Measurements from ENCODE around the gene YES1. TPM values are rescaled to one million over a fixed set of nuclear protein-coding genes. Genes with fewer than 3 reads are reported as not detected.
"Not testable (repeated sequence)": the region's sequence is repeated elsewhere in the genome, so short reads cannot be mapped to it uniquely, and the experiment has no call there.

Gene YES1
- polyA plus RNA-seq, 1 experiment, result 11.3 TPM

- CTCF ChIA-PET, result interaction anchor here (1.2 kb wide), 1 partner anchor 55 kb away, joined by 3 read pairs; no protein-coding TSS in a partner anchor
- no peak for TF ChIP-seq CTCF (IDR thresholded peaks at IDR 0.05; ENCODE audit: insufficient read depth, low read depth, low read length)
- POLR2A ChIA-PET, result no interaction called here
These were observed 27.4 kb downstream of the YES1 start for GRCh38 chr18:784470-785172.

GRCh38 chr18:778194-778927, 33.7 kb downstream of the YES1 start:
- Histone ChIP-seq H3K27me3 (ENCODE audit: control insufficient read depth, insufficient read depth, low read length) (no peaks in the 10 kb centered on the region), H3K4me3 (ENCODE audit: low read depth, low read length) (no peak overlapping the region), H3K36me3 (ENCODE audit: control insufficient read depth, insufficient read depth, low read length) (no peaks in the 10 kb centered on the region)
- no peak for DNase-seq (ENCODE audit: low read depth)
- ChIA-PET POLR2A (no interaction called here), CTCF (interaction anchor here (0.6 to 0.8 kb wide), 2 partner anchors 154 to 214 kb away, joined by 3 read pairs; no protein-coding TSS in a partner anchor)
- no peak for TF ChIP-seq CTCF (IDR thresholded peaks at IDR 0.05; ENCODE audit: insufficient read depth, low read depth, low read length)

More at GRCh38 chr18:784470-785172, 27.4 kb downstream of the YES1 start:
- Histone ChIP-seq H3K4me3 (ENCODE audit: low read depth, low read length) (no peak overlapping the region), H3K36me3 (ENCODE audit: control insufficient read depth, insufficient read depth, low read length) (no peaks in the 10 kb centered on the region), H3K27me3 (ENCODE audit: control insufficient read depth, insufficient read depth, low read length) (no peaks in the 10 kb centered on the region)
- DNase-seq (ENCODE audit: low read depth), result no peak

GRCh38 chr18:777021-777420, 35.0 kb downstream of the YES1 start:
- no peak for TF ChIP-seq CTCF (IDR thresholded peaks at IDR 0.05; ENCODE audit: insufficient read depth, low read depth, low read length)
- H3K27me3 ChIP-seq (ENCODE audit: control insufficient read depth, insufficient read depth, low read length), result no peaks in the 10 kb centered on the region
- ChIA-PET POLR2A (no interaction called here), CTCF (interaction anchor here (0.8 kb wide), 1 partner anchor 153 kb away, joined by 3 read pairs; no protein-coding TSS in a partner anchor)
- H3K4me3 ChIP-seq (ENCODE audit: low read depth, low read length), result no peak overlapping the region
- H3K36me3 ChIP-seq (ENCODE audit: control insufficient read depth, insufficient read depth, low read length), result no peaks in the 10 kb centered on the region
- peak; percentile 15 for DNase-seq (ENCODE audit: low read depth)

GRCh38 chr18:776044-776443, 36.0 kb downstream of the YES1 start:
- POLR2A ChIA-PET; H3K36me3 ChIP-seq (ENCODE audit: control insufficient read depth, insufficient read depth, low read length); H3K27me3 ChIP-seq (ENCODE audit: control insufficient read depth, insufficient read depth, low read length); DNase-seq (ENCODE audit: low read depth); CTCF ChIA-PET; H3K4me3 ChIP-seq (ENCODE audit: low read depth, low read length): not testable (repeated sequence)

- no peak overlapping the region for H3K4me3 ChIP-seq (ENCODE audit: low read depth, low read length)
These were observed 37.2 kb downstream of the YES1 start for GRCh38 chr18:774811-775210.

More at GRCh38 chr18:774811-775210, 37.2 kb downstream of the YES1 start:
- TF ChIP-seq CTCF (IDR thresholded peaks at IDR 0.05; ENCODE audit: insufficient read depth, low read depth, low read length), result no peak
- no peak for DNase-seq (ENCODE audit: low read depth)
- CTCF ChIA-PET, result interaction anchor here (1.0 kb wide), 1 partner anchor 12 kb away, joined by 3 read pairs; no protein-coding TSS in a partner anchor
- Histone ChIP-seq H3K36me3 (ENCODE audit: control insufficient read depth, insufficient read depth, low read length) (no peaks in the 10 kb centered on the region), H3K27me3 (ENCODE audit: control insufficient read depth, insufficient read depth, low read length) (no peaks in the 10 kb centered on the region)
- POLR2A ChIA-PET, result no interaction called here

Data from BJ (cell line).